ENCODE results near the gene ACOXL.

ACOXL gene

GRCh38 chr2:110718990-110719389, 13.4 kb upstream of the ACOXL start:
- no peak for DNase-seq

GRCh38 chr2:110720547-110720946, 11.8 kb upstream of the ACOXL start:
- DNase-seq = no peak

DNA sequence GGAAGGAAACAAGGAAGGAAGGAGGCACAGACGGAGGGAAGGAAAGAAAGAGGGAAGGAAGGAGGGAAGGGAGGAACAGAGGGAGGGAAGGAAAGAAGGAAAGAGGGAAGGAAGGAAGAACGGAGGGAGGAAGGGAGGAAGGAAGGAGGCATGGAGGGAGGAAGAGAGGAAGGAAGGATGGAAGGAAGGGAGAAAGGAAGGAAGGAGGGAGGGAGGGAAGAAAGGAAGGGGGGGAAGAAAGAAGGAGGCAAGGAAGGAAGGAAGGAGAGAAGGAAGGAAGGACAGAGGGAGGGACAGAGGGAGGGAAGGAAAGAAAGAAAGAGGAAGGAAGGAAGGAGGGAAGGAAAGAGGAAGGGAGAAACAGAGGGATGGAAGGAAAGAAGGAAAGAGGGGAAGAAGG, 7.6 kb upstream of the ACOXL start:
- no peak for DNase-seq

DNA sequence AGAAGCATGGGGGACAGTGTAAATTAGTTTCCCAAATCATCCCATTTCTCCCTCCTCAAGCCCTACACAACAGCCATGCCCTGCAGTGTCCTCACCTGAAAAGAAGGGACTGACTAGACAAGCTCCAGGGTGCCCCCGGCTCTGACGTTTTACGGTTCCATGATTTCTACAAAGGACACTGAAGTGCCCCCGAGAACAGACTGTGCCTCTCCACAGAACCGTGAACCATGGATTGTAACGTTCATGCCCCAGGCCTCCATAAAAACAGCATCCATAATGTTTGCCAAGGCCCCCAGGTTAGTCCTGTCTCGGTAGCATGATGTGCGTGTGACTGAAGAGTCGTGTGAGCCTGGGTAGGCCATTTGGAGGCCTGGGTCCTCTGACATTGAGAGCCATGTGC, 7.0 kb upstream of the ACOXL start:
- DNase-seq = no peak

- no peak for DNase-seq
These were observed 6.5 kb upstream of the ACOXL start for GRCh38 chr2:110725859-110726258.

DNA sequence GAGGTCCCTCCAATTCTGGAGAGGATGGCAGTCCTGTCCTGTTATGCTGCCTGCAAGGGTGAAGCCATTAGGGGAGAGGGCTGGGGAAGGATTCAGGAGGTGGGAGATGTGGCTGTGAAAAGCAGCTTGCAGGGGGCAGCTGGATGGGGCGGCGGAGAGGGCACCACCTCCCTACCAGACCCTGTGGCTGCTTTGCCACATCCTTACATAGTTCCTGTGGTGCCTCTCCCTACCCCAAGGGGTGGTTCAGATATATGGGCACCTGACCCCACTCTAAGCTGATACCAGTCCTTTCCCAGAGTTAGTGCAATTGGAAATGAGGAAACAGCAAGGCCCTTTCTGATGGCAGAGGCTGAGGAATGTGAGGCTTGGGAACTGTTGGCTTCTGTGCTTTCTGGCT, 6.1 kb upstream of the ACOXL start:
- no peak for DNase-seq

DNA sequence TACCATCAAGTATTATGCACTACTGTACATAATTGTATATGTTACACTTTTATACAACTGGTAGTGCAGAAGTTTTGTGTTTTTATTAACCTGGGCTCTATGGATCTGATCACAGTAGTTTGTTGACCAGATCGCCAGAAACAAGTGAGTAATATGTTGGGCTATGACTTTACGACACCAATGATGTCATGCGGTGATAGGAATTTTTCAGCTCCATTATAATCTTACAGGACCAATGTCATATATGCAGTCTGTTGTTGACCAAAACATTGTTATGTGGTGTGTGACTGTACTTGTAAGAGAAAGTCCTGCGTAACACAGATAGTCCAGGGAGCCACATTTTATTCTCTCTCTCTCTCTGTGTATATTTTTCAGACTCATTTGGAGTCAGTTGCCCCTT, 4.5 kb upstream of the ACOXL start:
- DNase-seq = no peak

- no peak for DNase-seq
These were observed 3.3 kb upstream of the ACOXL start for GRCh38 chr2:110729106-110729505.

DNA sequence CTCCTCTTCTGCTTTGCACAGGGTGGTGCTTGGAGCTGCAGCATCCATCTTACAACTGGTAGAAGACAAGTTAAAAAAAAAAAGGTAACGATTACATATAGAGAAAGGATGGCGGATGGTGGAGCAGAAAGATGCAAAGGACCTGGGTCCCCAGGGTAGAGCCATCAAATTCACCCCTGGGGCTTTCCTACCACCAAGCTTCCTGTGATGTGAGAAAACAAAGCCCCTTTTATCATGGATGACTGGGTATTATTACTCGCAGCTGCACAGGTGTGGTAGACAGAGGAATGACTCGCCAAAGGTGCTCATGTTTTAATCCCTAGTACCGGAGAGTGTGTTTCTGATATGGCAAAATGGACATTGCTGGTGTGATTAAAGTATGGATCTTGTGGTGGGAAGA, 1.3 kb upstream of the ACOXL start:
- DNase-seq = no peak

DNA sequence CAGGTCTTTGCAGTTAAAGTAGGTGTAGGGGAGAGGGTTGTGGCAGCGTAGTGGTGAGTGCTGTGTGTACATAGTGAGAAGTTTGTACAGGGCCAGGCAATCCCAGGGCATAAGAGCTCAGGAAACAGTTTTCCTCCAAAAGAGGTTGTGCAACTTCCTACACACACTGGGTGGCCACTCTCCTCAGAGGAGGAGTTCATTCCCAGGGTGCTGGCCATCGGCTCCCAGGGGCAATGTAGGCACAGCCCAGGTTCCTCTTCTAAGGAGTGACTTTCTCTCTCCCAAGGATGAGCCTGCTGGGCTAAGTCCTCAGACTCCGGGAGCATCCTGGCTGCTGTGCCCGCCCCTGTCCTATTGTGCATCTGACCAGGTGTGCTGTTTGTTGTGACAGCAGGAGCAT, 3.0 kb downstream of the ACOXL start:
- no peak for DNase-seq

GRCh38 chr2:110737783-110738182, 5.4 kb downstream of the ACOXL start:
- no peak for DNase-seq

DNA sequence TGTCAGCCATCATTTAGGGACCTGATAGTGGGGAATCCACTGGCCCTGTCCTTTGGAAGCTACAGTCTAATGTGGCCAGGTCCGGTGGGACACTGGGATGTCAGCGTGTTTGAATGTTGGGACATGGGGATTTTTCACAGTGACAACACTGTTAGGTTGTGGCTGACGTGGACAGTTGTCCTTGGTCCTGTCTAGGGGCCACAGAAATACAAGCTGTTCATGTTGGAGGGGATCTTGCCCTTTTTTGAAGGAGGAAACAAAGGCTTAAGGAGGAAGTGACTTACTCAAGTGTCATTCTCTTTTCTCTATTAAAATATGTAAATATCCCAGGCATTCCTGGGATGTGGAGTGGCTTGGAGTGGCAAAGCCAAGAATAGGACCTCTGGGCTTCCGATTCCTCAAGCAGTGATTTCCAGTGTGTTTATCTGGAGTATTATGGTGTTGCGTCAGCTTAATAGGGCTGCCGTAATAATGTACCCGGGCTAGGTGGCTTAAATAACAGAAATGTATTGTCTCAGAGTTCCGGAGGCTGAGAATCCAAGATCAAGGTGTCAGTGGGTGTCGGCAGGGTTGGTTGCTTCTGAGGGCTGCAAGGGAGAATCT, 8.5 kb downstream of the ACOXL start:
- no peak for DNase-seq

DNA sequence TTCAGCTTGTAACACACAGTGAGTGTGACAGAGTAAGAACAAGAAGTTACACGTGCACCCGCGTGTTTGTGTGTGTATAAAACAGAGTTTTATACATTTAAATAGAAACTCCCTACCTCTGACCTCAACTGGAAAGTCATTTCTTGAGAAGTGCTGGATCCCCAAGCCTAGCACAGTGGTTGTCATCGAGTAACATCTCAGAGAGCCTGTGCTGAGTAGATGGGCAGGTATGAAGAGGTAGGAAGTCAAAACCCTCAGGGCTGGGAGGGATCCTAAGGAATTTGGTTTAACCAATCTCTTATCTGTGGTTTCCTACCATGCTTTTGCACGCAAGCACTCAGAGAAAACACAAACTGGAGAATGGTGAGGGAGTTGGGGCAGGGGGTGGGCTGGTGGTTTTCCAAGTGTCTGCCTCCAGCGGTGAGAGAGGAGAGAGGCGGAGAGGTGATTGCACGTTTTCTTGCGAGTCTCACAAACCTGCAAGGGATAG, 9.2 kb downstream of the ACOXL start:
- no peak for DNase-seq

DNA sequence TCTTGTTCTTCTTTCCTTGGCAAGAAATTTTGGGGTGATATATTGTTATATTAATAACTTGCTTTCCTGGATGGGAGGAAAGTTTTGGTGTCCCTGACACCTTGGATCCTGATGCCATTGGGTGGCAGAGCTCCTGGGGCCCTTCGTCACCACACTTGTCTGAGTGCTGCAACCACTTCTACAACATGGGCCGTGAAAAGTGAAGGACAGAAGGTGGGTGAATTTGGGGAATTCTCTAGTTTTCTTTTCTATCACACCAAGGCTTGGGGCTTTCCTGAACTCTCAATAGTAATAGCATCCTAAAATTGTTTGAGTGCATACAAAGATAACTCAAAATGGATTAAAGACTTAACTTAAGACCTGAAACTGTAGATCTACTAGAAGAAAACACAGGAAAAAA, 10.0 kb downstream of the ACOXL start:
- no peak for DNase-seq

DNA sequence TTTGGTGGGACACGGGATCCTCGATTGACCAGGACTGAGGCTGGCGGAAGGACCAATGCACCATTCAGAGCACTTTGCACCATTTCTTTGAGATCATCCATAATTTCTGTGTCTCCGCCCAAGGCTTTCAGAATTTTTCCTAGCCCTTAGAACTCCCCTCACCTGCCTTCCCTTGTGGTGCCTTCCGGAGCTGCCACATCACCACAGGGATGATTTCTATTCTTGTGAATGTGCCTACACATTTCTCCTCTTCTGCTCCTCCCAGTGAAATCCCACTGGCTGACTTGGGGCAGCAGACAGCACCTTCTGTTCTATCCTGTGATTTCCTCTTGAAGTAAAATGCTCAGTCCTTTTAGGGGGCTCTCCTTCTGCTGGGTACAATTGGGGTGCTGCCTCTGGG, 11.2 kb downstream of the ACOXL start:
- DNase-seq = no peak

DNA sequence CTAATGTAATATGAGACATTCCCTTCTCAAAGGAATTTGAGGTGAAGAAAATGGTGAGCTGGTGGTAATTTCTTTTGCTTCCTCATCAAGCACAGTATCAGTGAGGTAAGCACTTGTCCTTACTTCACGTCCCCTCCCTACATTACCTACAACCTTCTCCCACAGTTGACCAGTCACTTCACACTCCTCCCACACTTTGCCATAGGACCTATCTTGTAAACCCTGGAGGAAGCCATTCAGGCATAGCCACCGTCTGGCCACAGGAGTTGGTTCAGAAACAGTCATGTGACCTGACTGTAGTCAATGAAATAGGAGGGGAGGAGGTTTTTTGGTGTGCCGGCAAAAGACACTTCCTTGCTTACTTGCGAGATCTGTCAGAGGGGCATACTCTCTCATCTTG, 12.1 kb downstream of the ACOXL start:
- DNase-seq = no peak

DNA sequence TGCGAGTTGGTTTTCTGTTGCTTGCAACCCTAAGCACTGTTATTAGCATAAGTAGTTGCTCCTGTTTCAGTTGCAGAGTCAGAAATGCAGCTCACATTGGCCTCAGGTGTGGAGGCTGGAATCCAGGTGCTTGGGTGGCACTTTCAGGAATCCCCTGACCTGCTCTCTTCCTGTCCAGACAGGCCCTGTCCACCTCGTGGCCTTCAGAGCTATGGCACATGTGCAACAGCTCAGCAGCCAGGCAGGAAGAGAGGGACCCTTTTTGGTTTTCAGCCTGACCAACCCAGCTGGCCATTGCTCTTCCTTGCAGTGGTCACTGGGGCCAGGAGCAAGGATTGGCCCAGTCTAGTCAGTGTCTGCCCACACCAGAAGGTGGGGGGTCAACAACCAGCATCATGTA, 12.7 kb downstream of the ACOXL start:
- no peak for DNase-seq

GRCh38 chr2:110746586-110747521, 14.5 kb downstream of the ACOXL start:
- no peak for DNase-seq

GRCh38 chr2:110747522-110748488, 15.4 kb downstream of the ACOXL start:
- no peak for DNase-seq

DNA sequence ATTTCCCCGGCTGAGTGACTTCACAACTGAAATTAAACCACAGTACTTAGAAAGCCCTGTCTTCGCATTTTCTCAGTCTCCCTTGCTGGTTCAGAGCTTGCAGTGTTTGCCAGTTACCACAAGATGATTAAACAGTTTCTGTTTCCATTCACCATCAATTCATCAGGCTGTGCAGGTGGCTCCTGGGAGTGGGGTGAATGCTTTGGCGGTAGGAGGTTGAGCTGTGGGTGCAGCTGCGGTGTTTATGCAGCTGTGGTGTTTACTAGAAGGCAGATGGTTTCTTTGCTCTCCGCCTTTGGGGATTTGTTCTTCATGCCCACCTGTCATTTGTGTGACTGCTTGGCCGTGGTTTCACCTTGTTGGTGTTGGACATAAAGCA, 16.1 kb downstream of the ACOXL start:
- no peak for DNase-seq

GRCh38 chr2:110751642-110752041, 19.3 kb downstream of the ACOXL start:
- no peak for DNase-seq

DNA sequence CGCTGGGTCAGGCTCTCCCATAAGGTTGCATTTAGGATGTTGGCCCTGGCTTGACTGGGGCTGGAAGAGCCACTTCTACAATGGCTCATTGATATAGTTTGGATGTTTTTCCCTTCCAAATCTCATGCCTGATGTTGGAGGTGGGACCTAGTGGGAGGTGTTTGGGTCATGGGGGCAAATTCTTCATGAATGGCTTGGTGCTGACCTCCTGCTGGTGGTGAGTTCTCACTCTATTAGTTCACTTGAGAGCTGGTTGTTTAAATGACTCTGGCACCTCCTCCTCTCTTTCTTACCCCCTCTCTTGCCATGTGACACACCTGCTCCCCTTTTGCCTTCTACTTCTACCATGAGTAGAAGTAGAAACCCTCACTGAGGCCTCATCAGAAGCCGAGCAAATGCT, 20.5 kb downstream of the ACOXL start:
- DNase-seq = no peak

DNA sequence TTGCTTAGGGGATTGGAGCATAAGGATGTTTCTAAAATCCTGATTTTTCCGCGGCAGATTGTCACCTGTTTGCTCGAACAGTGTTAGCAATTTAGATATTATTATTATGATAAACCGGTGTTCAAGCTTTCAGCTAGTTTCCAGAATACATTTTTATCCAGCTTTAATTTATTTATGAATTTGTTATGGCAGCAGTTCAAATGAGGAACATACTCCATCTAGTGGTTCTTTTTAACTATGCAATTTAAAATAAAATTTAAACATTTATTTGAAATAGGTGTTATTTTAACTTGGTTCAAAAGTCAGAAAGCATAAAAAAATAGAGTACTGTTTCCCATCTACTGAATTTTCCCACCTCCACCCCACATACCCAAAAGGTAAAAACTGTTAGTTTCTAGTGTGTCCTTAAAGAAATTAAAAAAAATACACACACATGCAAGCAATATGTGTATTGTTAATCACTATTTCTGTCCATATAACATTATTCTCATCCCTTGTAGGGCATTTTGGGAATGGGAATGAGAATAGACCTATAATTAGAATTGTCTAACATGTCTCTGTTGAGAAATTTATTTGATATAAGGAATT, 23.2 kb downstream of the ACOXL start:
- no peak for DNase-seq

Measured in effector CD8-positive, alpha-beta T cell (primary cell).